Myometrial cell (primary cell): ENCODE results near the gene CAMKK2. TPM values are rescaled to one million over a fixed set of nuclear protein-coding genes. Genes with fewer than 3 reads are reported as not detected.

ENCODE experiments used
- total RNA-seq: library from RNA; depleted of rRNA; stranded (reverse); fragments of >200 nt; gene quantifications from 2 replicates; pipeline ENCODE4 v1.2.3, GENCODE V29; 2015

Gene CAMKK2
- 19.9 and 24.1 TPM in 2 replicates for total RNA-seq

DNA sequence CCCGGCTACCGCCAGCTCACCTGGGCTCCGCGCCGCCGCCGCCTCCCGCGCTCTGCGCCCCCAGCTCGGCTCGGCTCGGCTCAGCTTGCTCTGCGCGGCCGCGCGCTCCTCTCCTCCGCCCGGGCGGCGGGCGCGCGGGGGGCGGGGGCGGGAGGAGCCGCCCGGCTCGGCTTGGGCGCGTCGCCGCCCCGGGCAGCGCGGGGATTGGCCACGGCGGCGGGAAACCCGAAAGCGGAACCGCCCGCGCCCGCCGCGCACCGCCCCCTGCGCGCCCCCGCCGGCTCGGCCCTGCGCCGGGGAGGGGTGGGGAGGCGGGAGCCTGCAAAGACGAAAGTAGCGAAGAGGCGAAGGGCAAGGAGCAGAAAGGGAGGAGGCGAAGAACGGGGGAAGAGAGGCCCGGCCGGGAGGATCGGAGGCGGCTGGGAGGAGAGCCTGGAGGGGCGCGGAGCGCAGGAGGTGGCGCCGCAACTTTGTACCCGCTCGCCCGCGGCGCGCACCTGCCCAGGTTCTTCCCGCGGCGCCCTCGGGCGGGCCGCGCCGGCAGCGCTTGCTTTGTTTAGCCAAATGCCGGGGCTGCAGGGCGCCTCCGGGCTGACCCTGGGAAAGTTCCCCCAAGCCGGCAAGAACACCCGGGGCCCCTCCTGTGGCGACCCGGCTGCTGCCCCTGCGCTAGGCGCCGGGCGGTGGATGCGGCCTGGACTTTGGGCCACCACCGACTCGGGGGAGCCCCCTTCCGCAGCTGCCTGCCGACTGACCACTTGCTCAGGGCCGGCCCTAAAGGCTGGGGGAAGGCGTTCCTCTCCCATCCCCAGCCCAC lies at the start of gene CAMKK2:
TSS of gene CAMKK2 (minus strand) at position 92 of the 817 bp plus-strand sequence. CDS start 22,183 bp downstream, outside the sequence.

DNA sequence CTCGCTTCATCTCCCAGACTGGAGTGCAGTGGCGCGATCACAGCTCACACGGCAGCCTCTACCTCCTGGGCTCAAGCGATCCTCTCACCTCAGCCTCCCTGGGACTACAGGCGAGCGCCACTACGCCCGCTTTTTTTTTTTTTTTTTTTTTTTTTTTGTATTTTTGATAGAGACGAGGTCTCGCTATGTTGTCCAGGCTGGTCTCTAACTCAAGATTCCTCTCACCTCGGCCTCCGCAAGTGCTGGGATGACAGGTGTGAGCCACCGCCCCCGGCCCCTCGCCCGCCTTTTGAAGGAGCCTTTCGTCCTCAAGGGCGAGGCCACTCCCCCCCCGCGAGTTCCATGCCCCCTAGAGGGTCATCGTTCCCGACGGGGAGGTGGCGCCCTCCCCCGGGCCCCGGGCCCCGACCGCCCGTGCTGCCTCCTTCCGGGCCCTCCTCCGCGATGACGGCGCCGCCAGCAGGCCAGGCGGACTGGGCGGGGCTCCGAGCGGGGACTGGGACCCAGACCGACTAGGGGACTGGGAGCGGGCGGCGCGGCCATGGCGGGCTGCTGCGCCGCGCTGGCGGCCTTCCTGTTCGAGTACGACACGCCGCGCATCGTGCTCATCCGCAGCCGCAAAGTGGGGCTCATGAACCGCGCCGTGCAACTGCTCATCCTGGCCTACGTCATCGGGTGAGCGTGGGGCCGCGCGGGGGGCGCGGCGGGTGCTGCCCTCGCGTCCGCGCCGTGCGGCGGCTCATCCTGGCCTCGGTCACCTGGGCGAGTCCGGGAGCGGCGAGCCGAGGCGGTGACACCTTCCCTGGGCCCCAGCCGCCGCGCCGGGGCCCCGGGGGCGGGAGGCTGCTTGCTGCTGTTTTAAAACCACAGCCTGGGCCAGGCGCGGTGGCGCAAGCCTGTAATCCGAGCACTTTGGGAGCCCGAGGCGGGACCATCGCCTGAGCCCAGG lies 86.6 kb downstream of the CAMKK2 start, which contains the start of gene P2RX4:
TSS of gene P2RX4 (plus strand) at position 506 of the 949 bp plus-strand sequence. CDS start at position 542, 36 bp downstream.

Other genes with a start within 250 kb of the CAMKK2 start
- gene P2RX7, start 163.8 kb downstream of the CAMKK2 start, total RNA-seq: 1.6 and 4.6 TPM in 2 replicates
- gene P2RX4, start 86.6 kb downstream of the CAMKK2 start, total RNA-seq: 37.5 and 42.4 TPM in 2 replicates
- gene ANAPC5, start 55.7 kb upstream of the CAMKK2 start, total RNA-seq: 147 and 152 TPM in 2 replicates
- gene RNF34, start 103.4 kb upstream of the CAMKK2 start, total RNA-seq: 25.1 and 56.9 TPM in 2 replicates